Glomerular endothelial cell (primary cell): ENCODE data around the gene TRPM5. TPM values are rescaled to one million over a fixed set of nuclear protein-coding genes. Genes with fewer than 3 reads are reported as not detected.

Source experiments
- total RNA-seq: library from RNA; depleted of rRNA; stranded (reverse); fragments of >200 nt; gene quantifications from 2 replicates; pipeline ENCODE4 v1.2.3, GENCODE V29; 2015

Gene TRPM5
- total RNA-seq, 1 donor from 2014 or later: not detected

Other genes with a start within 250 kb of the TRPM5 start
- not detected in 2 replicates for gene ASCL2, start 173.9 kb downstream of the TRPM5 start, total RNA-seq
- gene C11orf21, start 142.6 kb downstream of the TRPM5 start, total RNA-seq: not detected in 2 replicates
- gene TSPAN32, start 142.5 kb downstream of the TRPM5 start, total RNA-seq: not detected in 2 replicates
- gene CD81, start 67.2 kb downstream of the TRPM5 start, total RNA-seq: 463 and 733 TPM in 2 replicates
- gene TSSC4, start 43.8 kb downstream of the TRPM5 start, total RNA-seq: 38.9 and 51.0 TPM in 2 replicates
- gene KCNQ1, start 494 bp upstream of the TRPM5 start, total RNA-seq: 0.05 and 1.1 TPM in 2 replicates